Upper lobe of left lung (tissue), 4 donors: Measurements from ENCODE around the gene TRAPPC8.

Experiments
- POLR2AphosphoS5 ChIP-seq, 2 donors: sonication (generic); formaldehyde crosslinking; IDR thresholded peaks; one replicate each; pipeline ENCODE4 v1.5.1; 2017; ENCODE audit warnings: antibody characterized with exemption in 2 of 2
- TF ChIP-seq, protein P1 (sequence below), 6 experiments: fragments of 450-650 bp in 4 of 6; fragments of 200-600 bp in 2 of 6; sonication (generic) in 2 of 6; IDR thresholded peaks; one replicate each; pipeline ENCODE4 v1.5.1; 2016 to 2019; ENCODE audit warnings: antibody characterized with exemption in 6 of 6

DNA sequence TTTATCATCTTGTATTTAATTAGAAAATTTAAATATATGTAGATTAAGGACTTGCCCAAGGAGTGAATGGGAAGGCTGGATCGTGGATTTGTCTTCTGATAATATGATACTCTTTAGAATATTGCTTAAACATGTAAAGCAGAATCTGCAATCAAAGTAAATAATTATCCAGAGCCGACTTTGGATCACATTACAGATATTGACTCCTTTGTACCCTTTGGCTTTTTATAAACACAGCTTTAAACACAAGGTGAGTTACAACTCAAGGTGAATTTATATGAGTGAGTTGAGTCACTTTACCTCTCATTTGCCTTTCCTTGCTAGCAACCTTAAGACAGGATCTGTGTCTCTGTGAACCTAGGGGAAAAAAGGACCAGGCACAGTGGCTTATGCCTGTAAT, 144.5 kb downstream of the TRAPPC8 start:
- TF ChIP-seq, protein P1, sequence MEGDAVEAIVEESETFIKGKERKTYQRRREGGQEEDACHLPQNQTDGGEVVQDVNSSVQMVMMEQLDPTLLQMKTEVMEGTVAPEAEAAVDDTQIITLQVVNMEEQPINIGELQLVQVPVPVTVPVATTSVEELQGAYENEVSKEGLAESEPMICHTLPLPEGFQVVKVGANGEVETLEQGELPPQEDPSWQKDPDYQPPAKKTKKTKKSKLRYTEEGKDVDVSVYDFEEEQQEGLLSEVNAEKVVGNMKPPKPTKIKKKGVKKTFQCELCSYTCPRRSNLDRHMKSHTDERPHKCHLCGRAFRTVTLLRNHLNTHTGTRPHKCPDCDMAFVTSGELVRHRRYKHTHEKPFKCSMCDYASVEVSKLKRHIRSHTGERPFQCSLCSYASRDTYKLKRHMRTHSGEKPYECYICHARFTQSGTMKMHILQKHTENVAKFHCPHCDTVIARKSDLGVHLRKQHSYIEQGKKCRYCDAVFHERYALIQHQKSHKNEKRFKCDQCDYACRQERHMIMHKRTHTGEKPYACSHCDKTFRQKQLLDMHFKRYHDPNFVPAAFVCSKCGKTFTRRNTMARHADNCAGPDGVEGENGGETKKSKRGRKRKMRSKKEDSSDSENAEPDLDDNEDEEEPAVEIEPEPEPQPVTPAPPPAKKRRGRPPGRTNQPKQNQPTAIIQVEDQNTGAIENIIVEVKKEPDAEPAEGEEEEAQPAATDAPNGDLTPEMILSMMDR (IDR thresholded peaks at IDR 0.05): no peak
- TF ChIP-seq POLR2AphosphoS5 (IDR thresholded peaks at IDR 0.05): no peak
